Sigmoid colon (tissue), 7 donors: ENCODE data around the gene CDH23. TPM values are rescaled to one million over a fixed set of nuclear protein-coding genes. Genes with fewer than 3 reads are reported as not detected.
A peak's percentile ranks its signal among the peaks of the same experiment; 100 is the strongest.

Experiments
- DNase-seq: peaks from one replicate; pipeline ENCODE4 v3.0.0-alpha.2; 2019
- H3K27ac ChIP-seq, 4 donors: fragments of 200-600 bp; sonication (generic); one replicate each; pipeline ENCODE4 v1.5.1; 2016 to 2019; ENCODE audit warnings: mild to moderate bottlenecking in 1 of 4
- H3K27me3 ChIP-seq, 3 donors: fragments of 200-600 bp; sonication (generic); one replicate each; pipeline ENCODE4 v1.5.1; 2019; ENCODE audit warnings: mild to moderate bottlenecking in 1 of 3
- H3K36me3 ChIP-seq, 4 donors: fragments of 200-600 bp; sonication (generic); one replicate each; pipeline ENCODE4 v1.5.1; 2016 to 2019
- H3K4me1 ChIP-seq, 4 donors: fragments of 200-600 bp; sonication (generic); one replicate each; pipeline ENCODE4 v1.5.1; 2017 to 2019
- H3K4me3 ChIP-seq, 4 donors: fragments of 200-600 bp; sonication (generic); one replicate each; pipeline ENCODE4 v1.5.1; 2017 to 2019; ENCODE audit warnings: mild to moderate bottlenecking in 2 of 4, moderate library complexity in 1 of 4
- H3K9me3 ChIP-seq, 4 donors: fragments of 200-600 bp in 3 of 4; sonication (generic) in 3 of 4; one replicate each; pipeline versions ENCODE4 v1.5.1 to v1.6.1; 2013 to 2019
- CTCF ChIP-seq, 4 experiments: fragments of 450-650 bp in 3 of 4; fragments of 200-600 bp in 1 of 4; IDR thresholded peaks; one replicate each; pipeline ENCODE4 v1.5.1; 2016 to 2019; ENCODE audit warnings: antibody characterized with exemption in 4 of 4, mild to moderate bottlenecking in 3 of 4, moderate library complexity in 2 of 4
- EP300 ChIP-seq, 4 donors: sonication (generic); formaldehyde crosslinking; IDR thresholded peaks; one replicate each; pipeline ENCODE4 v1.6.1; 2017; ENCODE audit warnings: antibody characterized with exemption in 4 of 4
- POLR2A ChIP-seq, 2 donors: fragments of 450-650 bp; IDR thresholded peaks; one replicate each; pipeline ENCODE4 v1.6.1; 2016; ENCODE audit warnings: antibody characterized with exemption in 2 of 2, mild to moderate bottlenecking in 2 of 2, moderate library complexity in 2 of 2
- POLR2AphosphoS5 ChIP-seq, 4 donors: sonication (generic); formaldehyde crosslinking; IDR thresholded peaks; one replicate each; pipeline ENCODE4 v1.6.1; 2017; ENCODE audit warnings: antibody characterized with exemption in 4 of 4
- WGBS, 2 donors: extraction: QIAGEN DNeasy Blood & Tissue Kit; methylation state at CpG; one replicate each; pipeline ENCODE4 v1.1.7; 2013; 5-methylcytosine and 5-hydroxymethylcytosine counted together
- intact Hi-C: fragments of 100-400 bp; cut with DNase I; formaldehyde crosslinking; loops from one replicate; pipeline ENCODE4 v1.15.1; 2023
- polyA plus RNA-seq, 3 donors: library from polyadenylated mRNA; stranded (reverse); fragments of 200-250 nt; gene quantifications; one replicate each; pipeline ENCODE4 v1.2.3, GENCODE V29; 2013
- total RNA-seq, 4 donors: library from RNA; depleted of rRNA; stranded (reverse); fragments of >200 nt; gene quantifications; one replicate each; pipeline ENCODE4 v1.1.0, GENCODE V29; 2016
- donor health status: healthy with polysubstance abuse.
- donor health status: Bipolar disorder and iron deficiency.
- donor health status: healthy.

CDH23 gene
- total and polyA plus RNA-seq, 7 donors, result 1.5 to 7.2 (median 3.0) TPM

- peak overlapping the region; percentile 48 to 86 (median 56) for H3K27ac ChIP-seq
- intact Hi-C loops, result no loop called here
- DNase-seq, result no peak
- 80 to 90% methylated on average over 10 of the region's 10 CpGs for WGBS, 2 donors
- H3K36me3 ChIP-seq, result no peaks in the 10 kb centered on the region
- no peaks in the 10 kb centered on the region for H3K27me3 ChIP-seq
- no peak overlapping the region for H3K4me3 ChIP-seq
- TF ChIP-seq POLR2AphosphoS5 (IDR thresholded peaks at IDR 0.05) (peak in 1 of 4 donors; percentile 28), EP300 (IDR thresholded peaks at IDR 0.05) (no peak), CTCF (IDR thresholded peaks at IDR 0.05) (no peak), POLR2A (IDR thresholded peaks at IDR 0.05) (no peak)
- H3K4me1 ChIP-seq, result peaks cover 0 to 40% (median 30%) of the 10 kb centered on the region in 4 donors
- no peaks in the 10 kb centered on the region for H3K9me3 ChIP-seq
Measured at GRCh38 chr10:71622154-71622526, 225.4 kb downstream of the CDH23 start.

- TF ChIP-seq EP300 (IDR thresholded peaks at IDR 0.05) (no peak), CTCF (IDR thresholded peaks at IDR 0.05) (no peak), POLR2A (IDR thresholded peaks at IDR 0.05) (no peak), POLR2AphosphoS5 (IDR thresholded peaks at IDR 0.05) (no peak)
- Histone ChIP-seq H3K27ac (peak overlapping the region in 2 of 4 donors; percentile 62 to 86), H3K4me3 (no peak overlapping the region), H3K36me3 (no peaks in the 10 kb centered on the region), H3K9me3 (no peaks in the 10 kb centered on the region), H3K4me1 (peaks cover 0 to 40% (median 30%) of the 10 kb centered on the region in 4 donors), H3K27me3 (no peaks in the 10 kb centered on the region)
- DNase-seq, result no peak
- intact Hi-C loops, result no loop called here
- WGBS, 2 donors, result 86 to 93% methylated on average over 8 of the region's 8 CpGs
Measured at GRCh38 chr10:71622616-71623015, 225.9 kb downstream of the CDH23 start.

- intact Hi-C loops, result no loop called here
- no peaks in the 10 kb centered on the region for H3K9me3 ChIP-seq
- no peaks in the 10 kb centered on the region for H3K27me3 ChIP-seq
- TF ChIP-seq CTCF (IDR thresholded peaks at IDR 0.05) (peak in 1 of 4 experiments; percentile 21), POLR2A (IDR thresholded peaks at IDR 0.05) (no peak)
- WGBS, 2 donors, result 51 to 61% methylated on average over 11 of the region's 11 CpGs
- H3K27ac ChIP-seq, result peak overlapping the region in 2 of 4 donors; percentile 62 to 86
- no peaks in the 10 kb centered on the region for H3K36me3 ChIP-seq
- no peak overlapping the region for H3K4me3 ChIP-seq
- no peak for DNase-seq
- peaks cover 0 to 40% (median 30%) of the 10 kb centered on the region in 4 donors for H3K4me1 ChIP-seq
Measured at GRCh38 chr10:71623098-71623985, 226.6 kb downstream of the CDH23 start.

GRCh38 chr10:71623986-71624291 is 227.2 kb downstream of the CDH23 start:
- H3K36me3 ChIP-seq, result no peaks in the 10 kb centered on the region
- no peak overlapping the region for H3K4me3 ChIP-seq
- intact Hi-C loops, result no loop called here
- H3K9me3 ChIP-seq, result no peaks in the 10 kb centered on the region
- WGBS, 2 donors, result 92 to 94% methylated on average over 9 of the region's 9 CpGs
- H3K27ac ChIP-seq, result peak overlapping the region in 1 of 4 donors; percentile 86
- H3K27me3 ChIP-seq, result no peaks in the 10 kb centered on the region
- peaks cover 0 to 40% (median 30%) of the 10 kb centered on the region in 4 donors for H3K4me1 ChIP-seq
- DNase-seq, result no peak
- TF ChIP-seq CTCF (IDR thresholded peaks at IDR 0.05), result no peak
- no peak for TF ChIP-seq EP300 (IDR thresholded peaks at IDR 0.05)
- TF ChIP-seq POLR2AphosphoS5 (IDR thresholded peaks at IDR 0.05), result no peak
- TF ChIP-seq POLR2A (IDR thresholded peaks at IDR 0.05), result no peak
